GM15510 (cell line): ENCODE data around the gene PSMB9.

Source experiments
- POLR2A ChIP-seq: IDR thresholded peaks from 3 replicates; pipeline ENCODE4 v1.6.1; 2011; ENCODE audit warnings: borderline replicate concordance; ENCODE audit not compliant: insufficient read length; ENCODE audit errors: extremely low read depth

Gene PSMB9

GRCh38 chr6:32905078-32905477 is 51.1 kb downstream of the PSMB9 start:
- TF ChIP-seq POLR2A = no peak

DNA sequence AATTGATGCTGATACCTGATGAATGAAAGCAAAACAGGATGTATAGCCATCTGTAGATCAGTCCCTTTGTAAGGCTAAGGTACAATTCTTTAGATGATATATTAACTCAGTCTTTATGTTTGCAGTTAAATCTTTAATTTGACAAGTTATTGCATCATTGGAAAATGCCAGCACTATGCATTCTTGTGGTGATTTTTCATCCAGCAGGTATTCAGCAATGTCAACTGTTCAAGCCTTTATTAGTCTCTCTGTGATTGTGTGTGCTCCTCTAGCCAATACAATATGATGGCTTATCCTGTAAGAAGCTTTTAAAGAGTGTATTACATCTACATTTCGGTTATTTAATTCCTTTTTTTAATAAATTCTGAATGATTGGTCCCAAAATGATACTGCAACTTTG is 52.5 kb downstream of the PSMB9 start:
- TF ChIP-seq POLR2A = no peak

GRCh38 chr6:32908897-32909296 is 54.9 kb downstream of the PSMB9 start:
- no peak for TF ChIP-seq POLR2A
